A549 (cell line): Measurements from ENCODE around the gene KRT76.

Source experiments
- ESRRA ChIP-seq: fragments of 150-350 bp; IDR thresholded peaks from 2 replicates; pipeline ENCODE4 v1.6.1; 2014; ENCODE audit warnings: mild to moderate bottlenecking, low read length, borderline replicate concordance
- HOXA7 ChIP-seq: fragments of 250-450 bp; sonication (Bioruptor Pico); IDR thresholded peaks from 2 replicates; pipeline ENCODE4 v1.5.0; 2020; ENCODE audit warnings: mild to moderate bottlenecking, moderate library complexity
- TF ChIP-seq, protein P1 (sequence below): fragments of >200 bp; sonication (Bioruptor Twin); formaldehyde crosslinking; IDR thresholded peaks from 3 replicates; pipeline ENCODE4 v1.5.1; 2016

DNA sequence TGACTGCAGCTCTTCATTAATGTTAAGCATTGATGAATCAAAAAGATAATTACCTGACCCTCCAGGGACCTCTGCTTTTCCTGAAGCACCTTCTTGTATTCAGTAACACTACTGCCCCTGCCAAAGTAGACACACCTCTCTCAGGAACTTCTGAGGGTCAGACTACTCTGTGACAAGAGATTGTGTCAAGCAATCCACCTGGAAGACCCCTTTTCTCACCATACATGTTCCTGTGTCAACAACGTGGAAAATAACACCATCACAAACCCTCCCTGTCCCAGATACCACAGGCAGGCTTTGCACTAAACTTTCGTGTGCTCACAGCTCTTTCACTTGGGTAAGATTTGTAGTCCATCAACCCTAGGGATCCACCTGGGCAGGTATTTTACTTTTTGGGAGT, 13.2 kb downstream of the KRT76 start:
- no peak for TF ChIP-seq HOXA7 (CRISPR knock-in tag)
- TF ChIP-seq, protein P1, sequence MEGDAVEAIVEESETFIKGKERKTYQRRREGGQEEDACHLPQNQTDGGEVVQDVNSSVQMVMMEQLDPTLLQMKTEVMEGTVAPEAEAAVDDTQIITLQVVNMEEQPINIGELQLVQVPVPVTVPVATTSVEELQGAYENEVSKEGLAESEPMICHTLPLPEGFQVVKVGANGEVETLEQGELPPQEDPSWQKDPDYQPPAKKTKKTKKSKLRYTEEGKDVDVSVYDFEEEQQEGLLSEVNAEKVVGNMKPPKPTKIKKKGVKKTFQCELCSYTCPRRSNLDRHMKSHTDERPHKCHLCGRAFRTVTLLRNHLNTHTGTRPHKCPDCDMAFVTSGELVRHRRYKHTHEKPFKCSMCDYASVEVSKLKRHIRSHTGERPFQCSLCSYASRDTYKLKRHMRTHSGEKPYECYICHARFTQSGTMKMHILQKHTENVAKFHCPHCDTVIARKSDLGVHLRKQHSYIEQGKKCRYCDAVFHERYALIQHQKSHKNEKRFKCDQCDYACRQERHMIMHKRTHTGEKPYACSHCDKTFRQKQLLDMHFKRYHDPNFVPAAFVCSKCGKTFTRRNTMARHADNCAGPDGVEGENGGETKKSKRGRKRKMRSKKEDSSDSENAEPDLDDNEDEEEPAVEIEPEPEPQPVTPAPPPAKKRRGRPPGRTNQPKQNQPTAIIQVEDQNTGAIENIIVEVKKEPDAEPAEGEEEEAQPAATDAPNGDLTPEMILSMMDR, result no peak
- no peak for TF ChIP-seq ESRRA
